GM23248 (cell line): ENCODE data around the gene TMEM117.

Experiments used
- EZH2 ChIP-seq: fragments of 200-600 bp; sonication (generic); IDR thresholded peaks from 2 replicates; pipeline ENCODE4 v1.6.1; 2018; ENCODE audit warnings: antibody characterized with exemption, mild to moderate bottlenecking; ENCODE audit not compliant: insufficient read depth, poor library complexity, severe bottlenecking
- EZH2phosphoT487 ChIP-seq: fragments of 200-600 bp; sonication (generic); IDR thresholded peaks from 2 replicates; pipeline ENCODE4 v1.6.1; 2018; ENCODE audit warnings: antibody characterized with exemption, moderate library complexity, mild to moderate bottlenecking, low read depth; ENCODE audit not compliant: insufficient read depth

- no peak for TF ChIP-seq EZH2
- TF ChIP-seq EZH2phosphoT487: no peak
Measured at GRCh38 chr12:44375694-44376093, 539.8 kb downstream of the TMEM117 start.
